Liver (tissue), 9 donors: ENCODE data around the gene CLCF1. TPM values are rescaled to one million over a fixed set of nuclear protein-coding genes. Genes with fewer than 3 reads are reported as not detected.

Experiments
- DNase-seq: peaks from one replicate; pipeline ENCODE4 v3.0.0-alpha.2; 2017; ENCODE audit warnings: low spot score
- H3K27ac ChIP-seq, 2 donors: one replicate each; pipeline ENCODE4 v1.7.0; 2013; ENCODE audit warnings: inconsistent platforms in 2 of 2, low read length in 2 of 2, control low read depth in 1 of 2, low read depth in 1 of 2, mild to moderate bottlenecking in 1 of 2
- H3K27me3 ChIP-seq, 4 donors: one replicate each; pipeline versions ENCODE4 v1.6.1 to v1.7.0; 2013; ENCODE audit warnings: low read length in 3 of 4, inconsistent platforms in 1 of 4, mild to moderate bottlenecking in 1 of 4, moderate library complexity in 1 of 4; ENCODE audit not compliant: control insufficient read depth in 4 of 4, insufficient read depth in 4 of 4
- H3K36me3 ChIP-seq, 4 donors: one replicate each; pipeline versions ENCODE4 v1.6.1 to v1.7.0; 2013; ENCODE audit warnings: low read length in 3 of 4, mild to moderate bottlenecking in 3 of 4, low read depth in 1 of 4, moderate library complexity in 1 of 4; ENCODE audit not compliant: control insufficient read depth in 4 of 4, insufficient read depth in 3 of 4
- H3K4me1 ChIP-seq, 4 donors: one replicate each; pipeline versions ENCODE4 v1.6.1 to v1.7.0; 2013; ENCODE audit warnings: low read length in 3 of 4, mild to moderate bottlenecking in 3 of 4, moderate library complexity in 1 of 4; ENCODE audit not compliant: control insufficient read depth in 4 of 4, insufficient read depth in 4 of 4
- H3K4me3 ChIP-seq, 3 donors: one replicate each; pipeline versions ENCODE4 v1.6.1 to v1.7.0; 2013; ENCODE audit warnings: low read length in 3 of 3, control low read depth in 1 of 3, low read depth in 1 of 3, mild to moderate bottlenecking in 1 of 3
- H3K9ac ChIP-seq, 2 donors: one replicate each; pipeline ENCODE4 v1.7.0; 2013; ENCODE audit warnings: low read length in 2 of 2, mild to moderate bottlenecking in 2 of 2, moderate library complexity in 2 of 2, control low read depth in 1 of 2, low read depth in 1 of 2
- H3K9me3 ChIP-seq, 4 donors: one replicate each; pipeline versions ENCODE4 v1.6.1 to v1.7.0; 2013; ENCODE audit warnings: low read length in 3 of 4; ENCODE audit not compliant: control insufficient read depth in 4 of 4
- CTCF ChIP-seq: fragments of 150-350 bp; IDR thresholded peaks from 2 replicates; pipeline ENCODE4 v1.5.1; 2017; ENCODE audit warnings: improper control_type of control experiment, low read depth, low read length; ENCODE audit not compliant: missing input control
- EGR1 ChIP-seq, 2 donors: IDR thresholded peaks; 2 replicates each; pipeline ENCODE4 v1.6.1; 2016 to 2018; ENCODE audit warnings: antibody characterized with exemption in 2 of 2, low read depth in 2 of 2
- FOXA1 ChIP-seq: IDR thresholded peaks from 2 replicates; pipeline ENCODE4 v1.6.1; 2016; ENCODE audit warnings: antibody characterized with exemption
- FOXA2 ChIP-seq: IDR thresholded peaks from 2 replicates; pipeline ENCODE4 v1.6.1; 2016; ENCODE audit warnings: antibody characterized with exemption
- GABPA ChIP-seq, 2 donors: IDR thresholded peaks in 1 of 2; conservative IDR thresholded peaks in 1 of 2; 2 replicates each; pipeline ENCODE4 v1.6.1; 2016; ENCODE audit warnings: antibody characterized with exemption in 2 of 2, mild to moderate bottlenecking in 1 of 2, moderate library complexity in 1 of 2
- HNF4A ChIP-seq, 2 donors: conservative IDR thresholded peaks; 2 replicates each; pipeline ENCODE4 v1.6.1; 2016; ENCODE audit warnings: antibody characterized with exemption in 2 of 2, mild to moderate bottlenecking in 2 of 2
- HNF4G ChIP-seq: IDR thresholded peaks from 2 replicates; pipeline ENCODE4 v1.6.1; 2016; ENCODE audit warnings: antibody characterized with exemption
- JUND ChIP-seq, 2 donors: IDR thresholded peaks; 2 replicates each; pipeline ENCODE4 v1.6.1; 2016; ENCODE audit warnings: antibody characterized with exemption in 2 of 2
- MAX ChIP-seq: IDR thresholded peaks from 2 replicates; pipeline ENCODE4 v1.6.1; 2016; ENCODE audit warnings: antibody characterized with exemption
- NR2F2 ChIP-seq: IDR thresholded peaks from 2 replicates; pipeline ENCODE4 v1.6.1; 2016; ENCODE audit warnings: antibody characterized with exemption
- RAD21 ChIP-seq, 2 donors: IDR thresholded peaks; 2 replicates each; pipeline ENCODE4 v1.6.1; 2016; ENCODE audit warnings: antibody characterized with exemption in 2 of 2, mild to moderate bottlenecking in 2 of 2
- SP1 ChIP-seq: IDR thresholded peaks from 2 replicates; pipeline ENCODE4 v1.6.1; 2018; ENCODE audit warnings: antibody characterized with exemption, mild to moderate bottlenecking
- TAF1 ChIP-seq: conservative IDR thresholded peaks from 2 replicates; pipeline ENCODE4 v1.6.1; 2016; ENCODE audit warnings: antibody characterized with exemption, mild to moderate bottlenecking
- YY1 ChIP-seq: IDR thresholded peaks from 2 replicates; pipeline ENCODE4 v1.6.1; 2016; ENCODE audit warnings: antibody characterized with exemption, mild to moderate bottlenecking
- ZBTB33 ChIP-seq: IDR thresholded peaks from 2 replicates; pipeline ENCODE4 v1.6.1; 2016; ENCODE audit warnings: antibody characterized with exemption
- WGBS: extraction: QIAGEN DNeasy Blood & Tissue Kit; methylation state at CpG from one replicate; pipeline ENCODE4 v1.1.7; 2013; 5-methylcytosine and 5-hydroxymethylcytosine counted together
- polyA plus RNA-seq, 2 donors: library from polyadenylated mRNA; stranded (reverse) in 1 of 2; unstranded in 1 of 2; fragments of 200-250 nt in 1 of 2; fragments of >200 nt in 1 of 2; fragmentation: Nextera tagmentation in 1 of 2; extraction: Ambion mirVana in 1 of 2; gene quantifications; one replicate each; pipeline versions ENCODE4 v1.2.1 to v1.2.3, GENCODE V29; 2013 to 2015
- total RNA-seq, 2 donors: library from RNA; depleted of rRNA; stranded (reverse); fragments of >200 nt; gene quantifications; one replicate each; pipeline ENCODE4 v1.2.3, GENCODE V29; 2014
- TF ChIP-seq, protein P1 (sequence below): IDR thresholded peaks from 2 replicates; pipeline ENCODE4 v1.6.1; 2016; ENCODE audit warnings: antibody characterized with exemption
- TF ChIP-seq, protein P2 (sequence below): IDR thresholded peaks from 2 replicates; pipeline ENCODE4 v1.6.1; 2016; ENCODE audit warnings: antibody characterized with exemption, mild to moderate bottlenecking
- donor health status: healthy.
- donor health status: healthy.
- donor health status: healthy.
- donor health status: healthy.
- donor health status: healthy.

The CLCF1 gene
- total and polyA plus RNA-seq, 4 donors = 0.14 to 1.8 (median 0.20) TPM

- TF ChIP-seq ZBTB33 (no peak), HNF4A (conservative IDR thresholded peaks at IDR 0.05) (peak in 1 of 2 donors; percentile 66), SP1 (peak; percentile 41), CTCF (peak; percentile 56)
- TF ChIP-seq, protein P1, sequence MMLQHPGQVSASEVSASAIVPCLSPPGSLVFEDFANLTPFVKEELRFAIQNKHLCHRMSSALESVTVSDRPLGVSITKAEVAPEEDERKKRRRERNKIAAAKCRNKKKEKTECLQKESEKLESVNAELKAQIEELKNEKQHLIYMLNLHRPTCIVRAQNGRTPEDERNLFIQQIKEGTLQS = no peak
These were observed 511 bp upstream of the CLCF1 start (continued) for GRCh38 chr11:67373648-67374570.

DNA sequence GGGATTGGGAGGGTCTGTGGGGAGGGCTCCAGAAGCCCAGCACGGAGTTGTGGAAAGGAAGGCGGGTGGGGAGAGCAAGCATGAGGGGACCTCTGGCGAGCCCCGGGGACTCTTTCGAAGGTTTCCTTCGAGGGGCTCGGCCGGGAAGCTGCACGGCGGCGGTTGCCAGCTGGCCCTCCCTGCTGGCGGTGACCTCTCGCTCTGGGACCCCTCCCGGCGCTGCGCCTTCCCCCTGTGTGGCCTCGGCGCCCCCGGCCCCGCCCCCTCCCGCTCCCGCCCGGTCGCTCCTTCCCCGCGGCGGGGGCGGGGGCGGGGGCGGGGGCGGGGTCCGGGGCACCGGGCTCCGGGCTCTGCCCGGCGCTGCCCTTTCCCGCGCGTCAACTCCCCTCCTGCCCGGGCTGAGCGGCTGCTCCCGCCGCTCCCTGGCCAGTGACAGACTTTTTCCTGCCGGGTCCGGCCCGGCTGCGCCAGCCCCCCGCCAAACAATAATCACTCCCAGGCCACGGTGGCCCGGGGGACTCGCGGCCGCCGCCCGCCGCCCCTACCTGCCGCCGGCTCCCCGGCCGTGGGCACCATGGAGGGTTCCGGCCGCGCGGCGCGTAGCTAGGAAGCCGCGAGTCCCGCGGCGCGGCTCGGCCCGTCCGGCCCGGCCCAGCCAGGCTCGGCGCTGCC, 941 bp downstream of the CLCF1 start:
- 2% methylated on average over 78 of the region's 78 CpGs for WGBS
- TF ChIP-seq GABPA (IDR thresholded peaks at IDR 0.05 in 1 of 2, conservative IDR thresholded peaks at IDR 0.05 in 1 of 2) = no peak
- TF ChIP-seq TAF1 = no peak
- no peak for TF ChIP-seq SP1
- TF ChIP-seq YY1 = no peak
- Histone ChIP-seq H3K27ac (peak overlapping the region in 1 of 2 donors; percentile 73), H3K4me1 (peaks cover 8 to 24% (median 10%) of the 10 kb centered on the region in 4 donors), H3K9me3 (no peaks in the 10 kb centered on the region), H3K36me3 (no peaks in the 10 kb centered on the region), H3K4me3 (peak overlapping the region in 1 of 3 donors; percentile 75), H3K9ac (peak overlapping the region in 1 of 2 donors; percentile 39), H3K27me3 (no peaks in the 10 kb centered on the region)
- no peak for DNase-seq

DNA sequence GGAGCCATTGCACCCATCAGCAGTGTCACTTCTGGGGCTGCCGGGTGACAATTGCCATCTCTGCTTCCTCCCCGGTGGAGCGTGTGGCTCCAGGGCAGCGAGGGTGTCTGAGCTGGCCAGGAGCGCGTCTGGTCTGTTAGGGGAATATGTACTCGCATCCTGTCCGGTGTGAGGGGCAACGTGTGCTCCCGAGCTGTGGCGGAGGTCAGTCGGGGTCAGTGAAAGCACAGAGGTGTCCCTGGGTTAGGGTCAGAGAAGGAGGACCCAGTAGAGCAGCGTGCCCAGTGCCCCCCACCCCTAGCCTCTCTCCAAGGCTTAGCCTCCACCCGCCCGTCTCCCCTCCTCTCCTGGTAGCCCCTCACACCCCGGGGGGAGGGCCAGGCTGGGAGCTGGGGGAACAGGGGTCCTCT, 1.5 kb downstream of the CLCF1 start:
- WGBS = 25% methylated on average over 16 of the region's 16 CpGs
- Histone ChIP-seq H3K27me3 (no peaks in the 10 kb centered on the region), H3K4me3 (peak overlapping the region in 1 of 3 donors; percentile 75), H3K36me3 (no peaks in the 10 kb centered on the region), H3K9ac (no peak overlapping the region), H3K27ac (peak overlapping the region in 1 of 2 donors; percentile 14), H3K4me1 (peaks cover 8 to 24% (median 10%) of the 10 kb centered on the region in 4 donors), H3K9me3 (no peaks in the 10 kb centered on the region)
- no peak for DNase-seq
- TF ChIP-seq SP1 (no peak), FOXA2 (no peak), JUND (IDR thresholded peaks at IDR 0.05) (no peak), EGR1 (IDR thresholded peaks at IDR 0.05; ENCODE audit: low read depth in 2 of 2) (no peak), NR2F2 (no peak), RAD21 (IDR thresholded peaks at IDR 0.05) (no peak), YY1 (no peak), GABPA (IDR thresholded peaks at IDR 0.05 in 1 of 2, conservative IDR thresholded peaks at IDR 0.05 in 1 of 2) (no peak), HNF4G (no peak), MAX (no peak), FOXA1 (no peak)
- TF ChIP-seq, protein P2, sequence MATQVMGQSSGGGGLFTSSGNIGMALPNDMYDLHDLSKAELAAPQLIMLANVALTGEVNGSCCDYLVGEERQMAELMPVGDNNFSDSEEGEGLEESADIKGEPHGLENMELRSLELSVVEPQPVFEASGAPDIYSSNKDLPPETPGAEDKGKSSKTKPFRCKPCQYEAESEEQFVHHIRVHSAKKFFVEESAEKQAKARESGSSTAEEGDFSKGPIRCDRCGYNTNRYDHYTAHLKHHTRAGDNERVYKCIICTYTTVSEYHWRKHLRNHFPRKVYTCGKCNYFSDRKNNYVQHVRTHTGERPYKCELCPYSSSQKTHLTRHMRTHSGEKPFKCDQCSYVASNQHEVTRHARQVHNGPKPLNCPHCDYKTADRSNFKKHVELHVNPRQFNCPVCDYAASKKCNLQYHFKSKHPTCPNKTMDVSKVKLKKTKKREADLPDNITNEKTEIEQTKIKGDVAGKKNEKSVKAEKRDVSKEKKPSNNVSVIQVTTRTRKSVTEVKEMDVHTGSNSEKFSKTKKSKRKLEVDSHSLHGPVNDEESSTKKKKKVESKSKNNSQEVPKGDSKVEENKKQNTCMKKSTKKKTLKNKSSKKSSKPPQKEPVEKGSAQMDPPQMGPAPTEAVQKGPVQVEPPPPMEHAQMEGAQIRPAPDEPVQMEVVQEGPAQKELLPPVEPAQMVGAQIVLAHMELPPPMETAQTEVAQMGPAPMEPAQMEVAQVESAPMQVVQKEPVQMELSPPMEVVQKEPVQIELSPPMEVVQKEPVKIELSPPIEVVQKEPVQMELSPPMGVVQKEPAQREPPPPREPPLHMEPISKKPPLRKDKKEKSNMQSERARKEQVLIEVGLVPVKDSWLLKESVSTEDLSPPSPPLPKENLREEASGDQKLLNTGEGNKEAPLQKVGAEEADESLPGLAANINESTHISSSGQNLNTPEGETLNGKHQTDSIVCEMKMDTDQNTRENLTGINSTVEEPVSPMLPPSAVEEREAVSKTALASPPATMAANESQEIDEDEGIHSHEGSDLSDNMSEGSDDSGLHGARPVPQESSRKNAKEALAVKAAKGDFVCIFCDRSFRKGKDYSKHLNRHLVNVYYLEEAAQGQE = no peak
- TF ChIP-seq, protein P1 = no peak
